Measurements from ENCODE around the gene LRRN4CL.
"Not testable (repeated sequence)": the region's sequence is repeated elsewhere in the genome, so short reads cannot be mapped to it uniquely, and the experiment has no call there.

The LRRN4CL gene

GRCh38 chr11:62689421-62690183 is at the start of gene LRRN4CL:
Gene LRRN4CL, minus strand, starts transcription at chr11:62689530. Its CDS starts 1,022 bp downstream, at chr11:62688508.
- DNase-seq (ENCODE audit: low spot score) = no peak

DNA sequence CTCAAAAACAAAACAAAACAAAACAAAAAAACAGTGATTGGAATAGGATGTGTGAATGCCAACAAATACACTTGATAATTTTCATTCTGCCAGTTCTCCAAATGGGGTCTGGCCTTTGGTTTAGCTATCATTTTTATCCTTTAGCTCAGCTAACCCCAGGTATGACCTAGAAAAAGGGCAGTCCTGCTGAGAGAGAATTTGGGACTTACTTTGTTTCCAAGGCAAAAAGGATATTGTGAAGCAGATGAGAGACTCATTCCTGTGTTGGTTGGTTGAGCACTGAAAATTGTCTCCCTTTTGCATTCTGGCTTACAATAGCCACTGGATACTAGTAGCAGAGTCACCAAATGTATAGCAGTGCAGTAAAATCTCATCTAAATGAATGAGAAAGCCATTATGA is 47.9 kb upstream of the LRRN4CL start:
- no peak for DNase-seq (ENCODE audit: low spot score)

DNA sequence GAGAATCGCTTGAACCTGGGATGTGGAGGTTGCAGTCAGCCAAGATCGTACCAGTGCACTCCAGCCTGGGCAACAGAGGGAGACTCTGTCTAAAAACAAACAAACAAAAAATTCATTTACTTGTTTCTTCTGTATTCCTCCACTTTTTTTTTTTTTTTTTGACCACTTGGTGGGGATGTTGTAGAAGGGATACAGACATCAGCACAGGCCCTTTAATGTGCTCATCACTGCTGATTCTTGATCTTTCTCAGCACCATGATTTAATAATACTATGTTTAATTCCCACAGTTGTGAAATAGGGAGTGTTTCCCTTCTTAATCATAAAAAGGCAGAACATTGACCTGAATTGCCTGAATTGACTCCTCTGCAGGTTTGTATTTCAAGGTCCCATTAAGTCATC is 43.5 kb upstream of the LRRN4CL start:
- DNase-seq (ENCODE audit: low spot score) = no peak

DNA sequence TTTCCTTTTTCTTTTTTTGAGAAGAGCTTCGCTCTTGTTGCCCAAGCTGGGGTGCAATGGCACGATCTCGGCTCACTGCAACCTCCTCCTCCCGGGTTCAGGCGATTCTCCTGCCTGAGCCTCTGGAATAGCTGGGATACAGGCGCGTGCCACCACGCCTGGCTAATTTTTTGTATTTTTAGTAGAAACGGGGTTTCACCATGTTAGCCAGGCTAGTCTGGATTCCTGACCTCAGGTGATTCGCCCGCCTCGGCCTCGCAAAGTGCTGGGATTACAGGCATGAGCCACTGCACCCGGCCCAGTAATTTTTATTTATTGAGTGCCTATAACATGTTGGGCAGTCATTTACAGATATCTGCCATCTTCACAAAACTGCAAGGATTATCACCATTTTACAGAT is 40.7 kb upstream of the LRRN4CL start:
- not testable (repeated sequence) for DNase-seq (ENCODE audit: low spot score)

DNA sequence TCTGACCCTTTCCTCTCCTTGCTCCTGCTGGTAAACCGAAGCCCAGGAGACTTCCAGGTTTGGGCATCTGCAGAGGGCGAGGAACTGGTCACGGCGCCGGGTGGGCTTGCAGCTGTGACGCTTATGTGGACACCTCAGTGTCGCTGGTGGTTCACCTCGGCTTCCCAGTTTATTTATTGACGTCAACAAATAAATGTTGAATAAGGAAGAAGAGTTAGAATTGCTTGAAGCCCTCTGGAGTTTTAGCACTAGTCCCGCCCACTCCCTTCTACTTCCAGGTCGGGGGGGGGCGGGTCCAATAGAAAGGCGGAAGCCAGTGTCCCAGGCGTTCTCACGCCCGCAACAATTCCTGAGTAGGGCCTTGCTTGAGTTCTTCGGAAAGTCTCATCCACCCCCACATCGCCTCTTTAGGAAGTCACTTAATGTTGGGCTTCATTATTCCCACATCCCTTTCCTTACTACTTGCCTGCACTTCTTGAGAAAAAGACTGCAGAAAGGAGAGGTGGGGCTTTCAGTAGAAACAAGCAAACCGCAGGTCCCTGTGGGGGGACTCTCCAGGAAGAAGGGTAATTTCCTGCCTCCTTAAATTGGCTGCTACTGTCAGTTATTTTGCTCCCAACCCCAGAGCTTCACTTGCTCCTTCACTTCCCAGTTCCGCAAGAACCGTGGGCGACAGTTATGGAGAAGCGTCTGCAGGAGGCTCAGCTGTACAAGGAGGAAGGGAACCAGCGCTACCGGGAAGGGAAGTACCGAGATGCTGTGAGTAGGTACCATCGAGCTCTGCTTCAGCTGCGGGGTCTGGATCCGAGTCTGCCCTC is 39.0 kb upstream of the LRRN4CL start, which contains the start of gene TTC9C:
Gene TTC9C, plus strand, starts transcription at position 316 of the 818 bp plus-strand sequence. Its CDS starts 363 bp downstream, at position 679.
- DNase-seq (ENCODE audit: low spot score) = peak; percentile 80

DNA sequence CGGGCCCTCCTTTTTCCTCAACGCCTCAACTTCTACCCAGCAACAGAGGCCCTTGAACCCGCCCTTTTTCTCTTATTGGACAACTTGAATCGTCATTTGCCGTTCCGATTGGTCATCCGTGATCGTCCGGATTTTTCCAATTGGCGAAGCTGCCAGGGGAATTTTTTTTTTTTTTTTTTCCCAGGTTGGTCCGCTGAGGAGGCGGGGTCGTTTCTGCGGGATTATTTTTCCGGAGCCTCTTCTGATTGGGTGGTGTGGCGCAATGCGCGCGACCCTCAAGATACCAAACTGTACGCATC is 38.5 kb upstream of the LRRN4CL start:
- peak; percentile 86 for DNase-seq (ENCODE audit: low spot score)

DNA sequence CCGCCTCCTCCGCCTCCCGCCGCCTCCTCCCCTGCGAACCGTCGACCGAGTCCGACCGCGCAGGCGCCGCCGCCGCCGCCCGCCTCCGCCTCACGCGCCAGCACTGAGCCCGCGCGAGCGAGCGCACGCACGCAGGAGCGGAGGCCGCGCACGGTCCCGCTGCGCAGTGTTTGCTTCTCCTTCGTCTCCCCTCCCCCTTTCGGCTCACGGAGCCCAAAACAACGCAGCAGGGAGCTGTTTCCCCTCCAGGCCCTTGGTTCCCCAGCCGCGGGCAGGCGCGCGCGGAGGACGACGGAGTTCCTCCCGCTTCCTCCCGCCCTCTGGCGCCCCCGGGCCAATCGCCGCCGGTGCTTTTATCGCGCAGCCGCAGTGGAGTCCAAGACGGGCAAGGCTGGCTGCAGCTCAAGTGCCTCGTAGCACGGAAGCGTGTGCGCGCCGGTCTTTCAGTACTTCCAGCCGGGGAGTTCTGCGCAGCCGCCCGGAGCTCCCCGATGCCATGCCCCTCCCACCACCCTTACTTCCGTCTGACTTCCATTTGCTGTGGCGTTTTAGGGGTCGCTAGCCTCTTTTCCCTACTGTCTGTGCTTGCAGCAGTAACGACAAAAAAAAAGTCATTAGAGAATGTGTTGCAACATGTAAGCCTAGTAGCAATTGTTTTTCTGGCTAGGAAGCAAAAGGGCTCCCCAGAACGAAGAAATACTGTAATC is 38.0 kb upstream of the LRRN4CL start, which contains the start of gene HNRNPUL2:
Gene HNRNPUL2, minus strand, starts transcription at position 293 of the 707 bp plus-strand sequence. CDS start 301 bp downstream, outside the sequence.
- DNase-seq (ENCODE audit: low spot score) = peak; percentile 95

DNA sequence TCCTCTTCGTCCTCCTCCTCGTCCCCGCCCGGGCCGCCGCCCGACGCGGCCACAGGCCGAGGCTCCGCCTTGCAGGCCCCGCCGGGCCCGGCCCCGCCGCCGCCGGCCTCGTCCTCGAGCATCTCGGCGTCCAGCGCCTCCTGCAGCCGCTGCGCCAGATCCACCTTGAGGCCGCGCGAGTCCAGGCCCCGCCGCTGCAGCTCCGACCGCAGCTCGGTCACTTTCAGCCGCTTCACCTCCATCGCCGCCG is 37.5 kb upstream of the LRRN4CL start:
- DNase-seq (ENCODE audit: low spot score) = no peak

DNA sequence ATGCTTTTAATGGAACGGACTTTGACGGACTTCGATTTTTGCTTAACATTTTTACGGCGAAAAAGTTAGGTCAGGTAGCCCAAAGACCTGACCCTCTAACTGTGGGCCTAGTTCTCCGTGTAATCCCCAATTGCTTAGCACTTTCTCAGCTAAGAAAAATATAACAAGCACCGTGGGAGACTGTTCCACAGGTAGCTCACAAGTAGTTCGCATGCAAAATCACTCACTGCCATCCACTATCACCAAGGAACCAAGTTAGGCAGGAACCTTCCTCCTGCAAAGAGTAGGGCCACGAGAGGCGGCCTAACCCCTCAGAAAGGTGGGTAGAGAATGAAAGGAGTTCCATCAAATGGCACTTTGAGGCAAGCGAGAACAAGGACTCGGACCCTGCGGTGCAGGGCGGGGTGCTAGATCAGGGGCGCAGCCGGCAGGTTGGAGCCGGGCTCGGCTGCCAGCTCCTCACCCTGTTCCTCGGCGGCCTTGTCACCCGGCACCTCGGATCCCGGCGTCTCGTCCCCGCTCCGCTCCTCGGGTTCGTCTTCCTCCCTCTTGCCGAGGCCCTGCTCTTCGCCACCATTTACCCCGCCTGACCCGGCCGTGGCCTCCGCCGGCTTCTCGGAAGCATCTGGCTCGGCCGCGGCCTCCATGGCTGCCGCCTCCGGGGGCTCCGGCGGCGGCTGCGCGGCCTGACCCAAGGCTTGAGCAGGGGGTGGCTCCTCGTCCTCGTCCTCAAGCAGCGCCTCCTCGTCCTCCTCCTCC is 37.0 kb upstream of the LRRN4CL start:
- no peak for DNase-seq (ENCODE audit: low spot score)

- DNase-seq (ENCODE audit: low spot score) = no peak
Measured at GRCh38 chr11:62725646-62726045, 36.3 kb upstream of the LRRN4CL start.

DNA sequence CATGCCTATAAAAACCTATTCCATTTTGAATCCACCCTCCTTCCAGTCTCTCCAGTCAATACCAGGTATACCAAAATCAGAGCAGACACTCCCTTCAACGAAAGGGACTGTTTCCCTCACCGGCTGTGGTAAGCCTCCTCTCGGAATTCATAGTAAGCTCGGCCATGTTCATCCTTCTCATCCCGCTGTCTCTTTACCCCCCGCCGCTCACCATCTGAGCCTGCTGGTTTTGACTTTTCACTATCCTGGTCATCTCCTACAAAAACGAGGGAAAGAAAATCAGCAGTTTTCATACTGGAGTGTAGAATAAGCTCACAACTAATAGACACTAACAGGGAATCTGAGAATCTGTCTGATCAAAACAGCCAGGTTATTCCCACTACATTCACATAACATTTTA is 34.8 kb upstream of the LRRN4CL start:
- DNase-seq (ENCODE audit: low spot score) = no peak

DNA sequence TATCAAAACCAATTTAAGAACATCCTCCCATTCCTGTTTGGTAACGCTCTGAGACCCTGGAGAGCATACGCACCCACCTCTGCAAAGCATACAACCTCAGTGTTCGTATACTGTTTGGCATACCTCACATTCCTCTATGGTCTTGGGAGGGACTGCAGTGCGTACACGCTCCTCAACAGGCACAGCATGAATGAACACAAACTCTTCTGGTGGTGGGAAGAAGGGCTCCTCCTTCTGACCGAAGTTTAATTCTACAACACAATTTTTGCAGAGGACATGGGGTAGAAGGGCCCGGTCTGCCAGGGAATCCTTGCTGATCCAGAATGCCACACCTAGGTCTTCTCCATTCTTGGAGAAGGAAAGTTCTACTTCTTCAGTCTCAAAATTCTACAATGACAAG is 32.7 kb upstream of the LRRN4CL start:
- DNase-seq (ENCODE audit: low spot score) = peak; percentile 42

DNA sequence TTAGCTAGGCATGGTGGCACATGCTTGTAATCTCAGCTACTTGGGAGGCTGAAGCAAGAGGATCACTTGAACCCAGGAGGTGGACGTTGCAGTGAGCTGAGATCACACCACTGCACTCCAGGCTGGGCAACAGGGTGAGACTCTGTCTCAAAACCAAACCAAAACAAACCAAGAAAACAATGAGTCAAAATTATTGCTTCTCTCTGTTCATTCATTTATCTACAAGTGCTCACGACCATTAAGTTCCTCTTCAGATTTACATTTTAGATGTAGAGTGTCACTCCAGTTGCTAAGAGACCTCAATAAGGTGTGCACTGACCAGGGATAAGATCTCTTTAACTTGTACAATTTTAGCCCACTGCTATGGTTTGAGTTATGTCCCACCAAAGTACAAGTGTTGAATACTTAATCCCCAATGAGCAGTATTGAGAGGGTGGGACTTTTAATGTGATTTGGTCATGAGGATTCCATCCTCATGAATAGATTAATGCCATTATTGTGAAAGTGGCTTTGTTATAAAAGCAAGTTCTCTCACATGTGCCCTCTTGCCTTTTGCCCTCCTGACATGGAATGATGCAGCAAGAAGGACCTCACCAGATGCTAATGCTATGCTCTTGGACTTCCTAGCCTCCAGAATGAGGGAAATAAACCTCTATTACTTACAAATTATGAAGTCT is 30.1 kb upstream of the LRRN4CL start:
- no peak for DNase-seq (ENCODE audit: low spot score)

- no peak for DNase-seq (ENCODE audit: low spot score)
Measured at GRCh38 chr11:62716816-62717215, 27.5 kb upstream of the LRRN4CL start.

DNA sequence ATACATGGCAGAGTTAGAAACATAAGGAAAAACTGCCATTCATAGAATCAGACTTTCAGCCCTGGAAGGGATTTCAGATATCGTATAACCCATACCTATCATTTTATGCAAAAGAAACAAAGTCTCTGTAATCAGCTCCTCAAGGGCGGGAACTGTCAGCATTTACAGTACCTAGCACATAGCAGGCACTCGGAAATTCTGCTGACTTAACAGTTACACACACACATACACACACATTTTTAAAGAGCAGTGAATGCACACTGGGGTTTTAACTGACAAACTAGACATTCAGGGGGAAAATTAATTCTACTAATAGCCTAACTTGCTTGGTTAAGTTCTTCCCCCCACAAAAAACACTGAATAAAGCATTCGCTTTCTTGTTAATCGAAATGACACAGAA is 26.9 kb upstream of the LRRN4CL start:
- no peak for DNase-seq (ENCODE audit: low spot score)

DNA sequence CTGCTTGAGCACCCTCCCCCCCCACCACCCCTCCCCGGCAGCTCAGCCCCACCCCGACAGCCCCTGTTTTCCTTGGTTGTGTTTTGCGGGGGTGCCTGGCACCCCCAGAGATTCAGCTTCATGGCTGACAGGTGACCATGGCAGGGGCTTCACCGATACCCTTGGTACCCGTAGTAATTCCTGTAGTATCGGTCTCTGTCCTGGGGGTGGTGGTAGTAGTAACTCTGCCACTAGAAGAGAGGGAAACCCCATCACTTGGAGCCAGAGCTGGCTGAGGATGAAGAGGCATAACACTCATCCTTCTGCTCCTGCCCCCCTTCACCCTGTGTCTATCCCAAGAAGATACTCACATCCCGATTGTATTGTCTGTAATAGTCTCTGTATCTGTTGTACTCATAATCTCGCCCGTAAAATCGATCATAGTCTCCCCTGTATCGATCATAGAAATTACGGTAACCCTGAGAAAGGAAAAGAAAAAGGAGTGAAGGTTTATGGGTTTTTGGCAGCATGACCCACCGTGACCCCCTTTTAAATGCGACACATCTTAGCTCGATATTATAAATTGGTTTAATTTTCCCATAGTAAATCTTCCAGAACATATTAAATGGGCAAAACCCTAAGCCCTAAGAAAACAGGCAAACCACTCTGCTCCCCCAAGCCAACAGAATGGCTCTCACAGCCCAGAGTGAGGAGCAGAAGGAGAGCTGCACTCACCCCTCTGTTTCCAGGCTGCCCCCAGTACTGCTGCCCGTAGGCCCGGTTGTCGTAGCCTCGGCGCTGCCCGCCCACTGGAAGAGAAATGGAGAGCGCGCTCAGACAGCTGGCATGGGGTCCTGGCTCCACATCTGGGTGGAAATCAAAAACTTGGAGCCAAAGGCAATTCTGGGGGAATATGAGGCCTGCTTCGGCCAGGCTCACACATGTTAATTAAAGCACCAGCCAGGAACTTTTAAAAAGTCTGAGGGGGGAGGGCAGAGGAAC is 26.1 kb upstream of the LRRN4CL start:
- no peak for DNase-seq (ENCODE audit: low spot score)

- DNase-seq (ENCODE audit: low spot score) = no peak
Measured at GRCh38 chr11:62713343-62713742, 24.0 kb upstream of the LRRN4CL start.

DNA sequence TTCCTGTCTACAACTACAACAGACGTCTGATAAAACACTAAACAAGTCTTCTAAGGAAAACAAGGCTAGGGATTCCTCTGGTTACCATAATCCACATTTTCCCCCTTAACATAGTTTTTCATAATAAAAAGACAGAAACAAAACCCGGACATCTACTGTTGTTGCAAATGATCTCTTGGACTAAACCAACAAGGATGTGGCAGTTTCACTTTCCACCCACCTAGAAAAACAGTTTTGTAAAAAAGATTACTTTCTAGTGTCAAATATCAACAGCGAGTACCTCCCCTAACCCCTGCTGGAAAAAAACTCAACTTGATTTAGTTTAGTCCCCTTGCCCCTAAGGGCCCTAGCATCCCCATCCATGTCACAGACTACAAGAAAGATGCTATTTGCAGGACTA is 23.5 kb upstream of the LRRN4CL start:
- DNase-seq (ENCODE audit: low spot score) = no peak

GRCh38 chr11:62712276-62712812 is 23.0 kb upstream of the LRRN4CL start:
- no peak for DNase-seq (ENCODE audit: low spot score)

GRCh38 chr11:62710001-62710345 is 20.6 kb upstream of the LRRN4CL start:
- no peak for DNase-seq (ENCODE audit: low spot score)
